Stimulated activated CD8-positive, alpha-beta memory T cell treated with anti-CD3 and anti-CD28 coated beads, Interleukin-15, amount 100 ng/mL, for 1 hour (primary cell): ENCODE results near the gene SLC25A18.

Source experiments
- DNase-seq: peaks from one replicate; pipeline ENCODE4 v3.0.0-alpha.2; 2020; ENCODE audit warnings: low read depth

The SLC25A18 gene

GRCh38 chr22:17570851-17571631, 7.7 kb downstream of the SLC25A18 start:
- DNase-seq: no peak

DNA sequence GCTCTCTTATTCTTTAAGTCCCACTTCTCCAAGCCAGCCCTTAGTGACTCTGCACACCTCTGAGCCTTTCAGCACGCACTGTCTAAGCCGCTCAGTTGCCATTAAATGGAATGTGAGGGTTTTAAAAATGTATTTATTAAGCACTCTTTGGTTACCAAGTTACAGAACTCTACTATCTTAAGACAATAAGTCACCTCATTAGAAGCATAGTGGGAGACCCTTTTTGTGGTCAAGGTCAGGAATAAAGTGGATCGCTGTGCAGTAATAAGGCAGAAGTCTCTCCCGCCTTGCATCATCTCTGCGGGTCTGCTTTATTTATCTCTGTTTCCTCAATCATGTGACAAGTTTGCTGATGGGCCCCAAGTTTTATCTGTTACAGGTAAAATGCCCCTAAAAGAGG, 11.9 kb downstream of the SLC25A18 start:
- no peak for DNase-seq

DNA sequence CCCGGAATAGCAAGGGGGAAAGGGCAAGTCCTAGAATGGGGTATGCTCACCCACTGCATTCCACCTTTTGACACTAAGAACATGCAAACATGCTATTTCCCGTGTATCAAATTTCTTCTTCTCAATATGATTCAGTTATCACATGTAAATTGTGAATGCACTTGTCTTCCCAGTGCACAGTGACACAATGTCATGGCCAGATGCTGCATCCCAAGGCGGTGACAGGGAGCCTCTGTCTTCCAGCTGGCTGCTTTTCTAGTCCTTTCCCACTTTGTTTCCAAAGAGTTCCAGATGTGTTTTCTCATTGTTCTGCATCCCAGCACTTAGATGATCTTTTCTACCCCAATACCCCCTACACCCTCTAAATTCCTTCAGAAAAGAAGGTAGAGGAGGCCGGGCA, 12.4 kb downstream of the SLC25A18 start:
- no peak for DNase-seq

DNA sequence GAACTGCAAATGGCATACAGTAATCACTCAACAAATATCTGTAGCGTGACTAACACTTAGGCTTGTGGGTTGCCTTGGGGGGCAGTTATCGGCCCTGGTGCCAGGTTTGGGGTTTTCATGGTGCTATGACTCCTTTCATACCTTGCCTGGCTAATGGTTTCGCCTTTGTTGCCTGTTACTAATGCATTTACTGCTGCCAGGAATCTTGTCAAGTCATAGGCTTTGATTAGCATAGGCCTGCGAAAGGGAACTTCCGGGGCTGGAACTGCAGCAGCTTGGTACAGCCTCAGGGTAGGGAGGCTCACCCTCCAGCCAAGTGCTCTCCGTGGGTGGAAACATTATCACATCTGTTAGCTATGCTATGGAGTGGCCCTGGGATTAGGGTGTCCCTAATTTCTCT, 13.2 kb downstream of the SLC25A18 start:
- DNase-seq: no peak

GRCh38 chr22:17578136-17578754, 14.9 kb downstream of the SLC25A18 start:
- DNase-seq: no peak

DNA sequence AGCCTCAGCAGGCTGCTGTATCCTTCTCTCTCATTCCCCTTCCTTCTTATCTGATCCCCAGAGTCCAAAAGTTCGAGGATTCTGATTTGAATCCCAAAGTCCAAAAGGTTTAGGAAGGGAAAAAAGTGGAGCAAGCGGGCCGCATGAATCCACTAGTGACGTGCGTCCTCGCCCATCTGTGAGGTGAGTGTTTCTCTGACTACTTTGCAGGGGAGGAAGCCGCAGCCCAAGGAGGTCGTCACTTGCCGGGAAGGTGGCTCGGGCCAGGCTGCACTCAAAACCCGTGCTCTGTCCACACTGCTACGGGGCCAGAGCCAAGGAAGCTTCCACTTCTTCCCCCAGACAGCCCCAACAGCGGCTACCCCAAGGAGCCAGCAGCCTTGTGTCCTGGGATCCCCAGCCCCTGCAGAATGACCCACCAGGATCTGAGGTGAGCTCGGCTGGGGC, 16.3 kb downstream of the SLC25A18 start:
- DNase-seq: no peak

DNA sequence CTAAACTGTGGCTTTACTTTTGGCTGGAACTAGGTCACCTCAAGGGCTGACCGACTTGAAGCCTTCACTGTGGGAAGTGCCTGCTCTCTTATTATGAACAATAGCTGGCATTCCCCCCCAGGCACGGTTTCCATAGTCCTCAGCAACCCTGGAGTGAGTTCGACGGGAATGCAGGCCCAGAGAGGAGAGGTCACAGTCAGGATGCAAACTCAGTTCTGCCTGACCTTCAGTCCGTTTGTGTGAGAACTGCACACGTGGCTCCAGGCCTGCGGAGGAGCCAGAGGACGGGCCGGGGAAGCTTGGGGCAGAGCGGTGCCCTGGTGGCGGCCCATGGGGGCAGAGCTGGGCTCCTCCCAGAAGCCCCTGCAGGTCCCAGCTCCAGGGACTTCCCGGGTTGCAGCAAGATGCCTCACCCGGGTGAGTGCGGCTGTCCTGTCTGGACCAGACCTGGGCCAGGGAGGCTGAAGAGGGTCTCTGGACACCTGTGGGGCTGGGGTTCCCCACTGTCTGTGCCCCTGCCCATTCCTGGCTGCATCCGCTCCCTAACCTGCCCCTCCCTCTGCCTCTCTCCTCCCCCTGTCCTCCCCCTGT, 17.2 kb downstream of the SLC25A18 start:
- no peak for DNase-seq

- no peak for DNase-seq
Measured at GRCh38 chr22:17581056-17581455, 17.8 kb downstream of the SLC25A18 start.

DNA sequence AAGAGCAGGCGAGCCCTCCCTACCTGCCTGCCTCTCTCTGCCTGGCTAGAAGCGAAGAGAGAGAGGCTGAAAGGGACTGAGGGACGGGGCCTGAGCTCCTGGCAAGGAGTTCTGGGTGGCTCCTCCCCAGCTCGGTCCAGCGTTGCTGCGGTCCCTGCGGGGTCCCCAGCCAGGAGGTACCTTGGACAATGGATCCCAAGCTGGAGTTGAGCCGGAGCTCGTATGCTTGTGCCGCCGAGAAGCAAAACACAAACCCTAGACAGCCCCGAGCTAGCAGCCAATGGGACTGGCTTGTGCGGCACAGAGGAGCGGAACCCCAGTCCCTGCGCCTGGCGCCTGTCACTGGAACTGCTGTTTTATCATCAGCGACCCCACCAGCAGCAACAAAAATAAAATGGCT, 18.3 kb downstream of the SLC25A18 start:
- no peak for DNase-seq

- no peak for DNase-seq
Measured at GRCh38 chr22:17583151-17583550, 19.9 kb downstream of the SLC25A18 start.

- DNase-seq: no peak
Measured at GRCh38 chr22:17586831-17587440, 23.6 kb downstream of the SLC25A18 start.

- DNase-seq: no peak
Measured at GRCh38 chr22:17587629-17588028, 24.3 kb downstream of the SLC25A18 start.

DNA sequence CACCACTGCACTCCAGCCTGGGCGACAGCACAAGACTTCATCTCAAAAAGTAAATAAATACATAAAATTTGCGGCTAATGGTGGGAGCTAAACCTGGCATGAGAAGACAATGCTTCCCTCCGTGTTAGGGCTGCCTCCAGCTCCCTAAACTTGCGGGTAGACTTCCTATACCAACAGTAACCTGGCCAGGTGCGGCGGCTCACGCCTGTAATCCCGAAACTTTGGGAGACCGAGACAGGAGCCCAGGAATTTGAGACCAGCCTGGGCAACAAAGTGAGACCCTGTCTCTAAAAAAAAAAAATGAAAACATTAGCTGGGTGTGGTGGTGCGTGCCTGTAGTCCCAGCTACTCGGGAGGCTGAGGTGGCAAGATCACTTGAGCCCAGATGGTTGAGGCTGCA, 25.3 kb downstream of the SLC25A18 start:
- DNase-seq: no peak

DNA sequence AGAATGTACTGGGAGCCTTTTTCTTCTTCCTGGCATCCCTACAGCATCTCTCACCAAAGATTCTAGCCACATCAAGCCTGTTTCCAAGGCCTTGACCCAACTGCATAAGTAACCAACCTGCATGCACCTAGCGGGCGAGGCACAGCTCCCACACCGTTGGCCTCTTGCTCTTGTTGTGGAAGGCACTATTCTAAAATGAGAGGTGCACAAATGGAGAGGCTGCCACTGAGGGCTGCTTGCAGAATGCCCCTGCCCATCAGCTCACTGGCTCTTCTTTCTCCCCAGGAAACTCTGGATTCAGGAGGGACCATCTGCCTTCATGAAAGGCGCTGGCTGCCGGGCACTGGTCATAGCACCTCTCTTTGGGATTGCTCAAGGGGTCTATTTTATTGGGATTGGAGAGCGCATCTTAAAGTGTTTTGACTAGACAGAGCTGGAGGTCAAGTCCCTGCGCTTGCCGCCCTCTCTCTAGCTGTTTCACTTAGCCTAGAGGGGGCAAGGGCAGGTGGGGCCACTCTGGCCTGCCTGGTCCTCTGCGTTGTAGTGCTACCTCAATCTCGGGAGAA, 26.6 kb downstream of the SLC25A18 start:
- DNase-seq: no peak

DNA sequence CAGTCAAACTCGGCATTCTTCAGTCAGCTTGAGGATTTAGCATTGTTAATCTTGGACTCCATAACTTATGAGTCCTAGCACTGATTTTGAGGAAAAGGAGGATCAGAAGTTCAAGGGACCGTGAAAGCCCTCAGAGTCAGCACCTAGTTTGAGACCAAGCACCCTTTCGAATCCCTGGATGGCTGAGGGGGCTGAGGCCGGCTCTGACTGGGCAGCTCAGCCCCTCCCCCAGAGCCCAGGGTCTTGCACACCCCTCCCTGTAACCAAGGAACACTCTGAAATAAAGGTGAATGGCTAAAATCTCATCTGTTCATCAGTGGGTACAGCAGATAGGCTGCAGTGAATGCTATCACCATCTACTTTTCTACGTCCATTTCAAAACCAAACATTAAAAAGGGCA, 27.3 kb downstream of the SLC25A18 start:
- no peak for DNase-seq

GRCh38 chr22:17592201-17592600, 28.9 kb downstream of the SLC25A18 start:
- DNase-seq: no peak

- DNase-seq: no peak
Measured at GRCh38 chr22:17596226-17596625, 32.9 kb downstream of the SLC25A18 start.

DNA sequence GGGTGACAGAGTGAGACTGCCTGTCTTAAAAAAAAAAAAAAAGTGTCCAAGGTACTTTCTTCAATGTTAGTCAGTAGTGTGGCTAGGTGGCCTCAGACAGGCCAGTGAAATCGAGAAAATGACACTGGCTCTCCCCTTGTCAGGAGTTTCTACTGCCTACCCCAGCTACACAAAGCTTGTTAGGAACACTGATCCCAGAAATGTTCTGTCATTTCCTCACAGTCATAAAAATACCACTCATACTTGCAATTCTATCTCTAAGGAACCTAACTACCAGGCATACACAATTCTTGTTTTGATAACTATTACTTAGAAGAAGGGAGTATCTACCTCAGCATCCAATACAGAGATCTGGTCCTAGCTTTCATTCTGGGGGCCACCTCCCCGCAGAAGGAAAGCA, 33.9 kb downstream of the SLC25A18 start:
- DNase-seq: no peak

DNA sequence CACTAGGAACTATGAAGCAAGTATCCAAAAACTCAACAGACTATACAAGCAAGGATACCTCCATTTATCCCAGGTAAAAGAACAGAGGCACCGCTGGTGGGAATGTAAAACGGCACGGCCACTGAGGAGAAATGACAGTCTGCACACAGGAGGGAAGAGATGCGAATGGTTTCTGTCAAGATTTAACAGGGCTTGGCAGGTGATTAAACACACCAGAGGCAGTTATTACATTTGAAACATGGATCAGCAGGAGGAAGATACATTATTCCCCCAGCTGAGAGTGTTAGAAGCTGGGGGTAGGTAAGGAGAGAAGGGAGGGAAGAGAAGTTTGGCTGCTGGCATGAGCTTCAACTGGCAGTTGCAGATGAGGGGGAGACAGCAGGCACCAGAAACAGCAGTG, 35.0 kb downstream of the SLC25A18 start:
- DNase-seq: no peak

DNA sequence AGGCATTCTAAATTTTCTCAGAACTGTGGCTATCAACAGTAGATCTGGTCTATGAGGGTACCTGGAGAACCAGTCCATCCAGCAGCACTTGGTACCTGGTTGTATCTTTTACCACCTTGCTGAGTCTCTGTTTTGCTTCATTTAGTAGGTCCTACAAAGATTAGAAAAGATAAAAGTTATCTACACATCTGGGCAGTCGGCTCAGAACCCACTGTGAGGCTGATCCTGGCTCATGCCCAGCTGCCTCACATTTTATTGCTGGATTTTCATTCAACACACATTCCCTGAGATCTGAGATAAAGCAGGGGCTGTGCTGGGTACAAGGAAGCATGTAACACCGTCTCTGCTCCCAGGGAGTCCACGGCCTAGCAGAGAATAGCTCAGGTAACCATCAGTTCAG, 37.7 kb downstream of the SLC25A18 start:
- no peak for DNase-seq

GRCh38 chr22:17603668-17604067, 40.4 kb downstream of the SLC25A18 start:
- DNase-seq: no peak

DNA sequence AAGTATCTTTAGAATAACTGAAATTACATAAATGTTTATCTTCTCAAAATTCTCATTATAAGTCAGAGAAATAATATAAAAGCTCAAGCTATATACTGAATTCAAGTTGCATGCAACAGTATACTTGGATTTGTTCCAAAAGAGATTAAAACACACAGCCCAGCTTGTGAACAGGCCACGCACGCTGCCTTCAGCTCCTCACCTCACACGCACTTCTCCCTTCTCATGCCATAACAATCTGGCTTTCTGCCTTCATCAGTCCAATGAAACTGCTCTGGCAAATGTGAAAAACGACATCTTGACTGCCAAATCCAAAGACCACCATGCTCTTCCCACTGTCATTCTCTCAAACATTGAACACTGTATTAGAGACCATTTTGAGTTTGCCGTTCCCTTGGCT, 43.2 kb downstream of the SLC25A18 start:
- DNase-seq: no peak
